OCI-LY1 (cell line): ENCODE results near the gene CAMTA1.

Experiments
- H2AFZ ChIP-seq: fragments of 200-600 bp; sonication (generic), shearing (Covaris generic); 2 replicates; pipeline ENCODE4 v1.6.0; 2014; ENCODE audit warnings: antibody characterized with exemption, mild to moderate bottlenecking, low read length
- H3F3A ChIP-seq: fragments of 200-600 bp; sonication (generic), shearing (Covaris generic); 2 replicates; pipeline ENCODE4 v1.6.0; 2014; ENCODE audit warnings: mild to moderate bottlenecking, antibody characterized with exemption, low read length, moderate library complexity; ENCODE audit not compliant: insufficient read depth
- H3K27ac ChIP-seq: fragments of 200-600 bp; sonication (generic); 2 replicates; pipeline ENCODE4 v1.5.1; 2014; ENCODE audit warnings: low read length, mixed run types, mild to moderate bottlenecking, low read depth; ENCODE audit not compliant: poor library complexity, severe bottlenecking
- H3K27me3 ChIP-seq: fragments of 200-600 bp; sonication (generic); 2 replicates; pipeline ENCODE4 v1.6.0; 2014; ENCODE audit warnings: antibody characterized with exemption, mild to moderate bottlenecking, low read length, moderate library complexity; ENCODE audit not compliant: insufficient read depth
- H3K36me3 ChIP-seq: fragments of 200-600 bp; sonication (generic); 2 replicates; pipeline ENCODE4 v1.6.1; 2014; ENCODE audit warnings: mild to moderate bottlenecking, antibody characterized with exemption, low read length, moderate library complexity, mixed read lengths; ENCODE audit not compliant: insufficient read depth
- H3K4me1 ChIP-seq: fragments of 200-600 bp; sonication (generic); 2 replicates; pipeline ENCODE4 v1.5.1; 2014; ENCODE audit warnings: mild to moderate bottlenecking, low read length, moderate library complexity; ENCODE audit not compliant: insufficient read depth, severe bottlenecking
- H3K4me2 ChIP-seq: fragments of 200-600 bp; sonication (generic), shearing (Covaris generic); 2 replicates; pipeline ENCODE4 v1.6.1; 2014; ENCODE audit warnings: low read length
- H3K4me3 ChIP-seq: fragments of 200-600 bp; sonication (generic); 2 replicates; pipeline ENCODE4 v1.5.1; 2014; ENCODE audit warnings: low read length, low read depth, mild to moderate bottlenecking, mixed read lengths; ENCODE audit not compliant: poor library complexity, severe bottlenecking
- H3K79me2 ChIP-seq: fragments of 200-600 bp; shearing (Covaris generic); 2 replicates; pipeline ENCODE4 v1.6.1; 2016; ENCODE audit warnings: mixed run types, low read length, mixed read lengths; ENCODE audit not compliant: insufficient read depth
- H3K9ac ChIP-seq: fragments of 200-600 bp; sonication (generic), shearing (Covaris generic); 2 replicates; pipeline ENCODE4 v1.6.1; 2014; ENCODE audit warnings: mild to moderate bottlenecking, low read length, mixed read lengths
- H3K9me2 ChIP-seq: fragments of 200-600 bp; sonication (generic), shearing (Covaris generic); 2 replicates; pipeline ENCODE4 v1.6.1; 2014; ENCODE audit warnings: low read depth, mild to moderate bottlenecking, low read length, mixed read lengths
- H3K9me3 ChIP-seq: fragments of 200-600 bp; shearing (Covaris generic); 2 replicates; pipeline ENCODE4 v1.6.1; 2014; ENCODE audit warnings: low read length, mixed read lengths
- H4K20me1 ChIP-seq: fragments of 200-600 bp; sonication (generic), shearing (Covaris generic); 2 replicates; pipeline ENCODE4 v1.6.0; 2016; ENCODE audit warnings: mild to moderate bottlenecking, low read length; ENCODE audit not compliant: insufficient read depth
- EZH2 ChIP-seq: fragments of 200-600 bp; sonication (generic), shearing (Covaris generic); IDR thresholded peaks from 2 replicates; pipeline ENCODE4 v1.8.0; 2017; ENCODE audit warnings: borderline replicate concordance, mixed run types, mild to moderate bottlenecking, antibody characterized with exemption, low read length, moderate library complexity, mixed read lengths
- TF ChIP-seq, protein P1 (sequence below): fragments of 200-600 bp; sonication (generic), shearing (Covaris generic); IDR thresholded peaks from 2 replicates; pipeline ENCODE4 v1.5.1; 2017; ENCODE audit warnings: mild to moderate bottlenecking, antibody characterized with exemption, low read length, moderate library complexity, mixed read lengths

Gene CAMTA1

DNA sequence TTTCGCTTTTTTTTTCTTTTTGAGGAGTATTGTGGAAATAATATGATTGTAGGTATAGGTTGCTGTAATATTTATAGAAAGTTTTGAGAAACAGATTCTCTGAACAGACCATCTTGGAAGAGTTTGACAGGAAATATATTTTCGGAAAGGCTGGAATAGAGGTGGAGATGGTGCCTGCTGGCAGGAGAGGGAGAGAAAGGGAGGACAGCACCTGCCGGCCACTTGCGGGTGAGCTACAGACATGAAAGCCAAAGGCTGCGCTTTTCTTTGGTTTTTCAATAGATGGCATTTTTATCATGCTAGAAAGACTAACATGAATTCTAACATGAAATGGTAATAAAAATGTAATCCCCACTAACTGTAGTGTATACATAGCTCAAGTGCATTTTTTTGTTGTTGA, 82.1 kb downstream of the CAMTA1 start:
- no peaks in the 10 kb centered on the region for H3K27me3 ChIP-seq
- H3K36me3 ChIP-seq, result no peaks in the 10 kb centered on the region
- no peaks in the 10 kb centered on the region for H3F3A ChIP-seq
- peaks cover 11% of the 10 kb centered on the region for H3K4me1 ChIP-seq
- no peak overlapping the region for H3K4me3 ChIP-seq
- H3K9ac ChIP-seq, result no peak overlapping the region
- no peak for TF ChIP-seq EZH2
- TF ChIP-seq, protein P1, sequence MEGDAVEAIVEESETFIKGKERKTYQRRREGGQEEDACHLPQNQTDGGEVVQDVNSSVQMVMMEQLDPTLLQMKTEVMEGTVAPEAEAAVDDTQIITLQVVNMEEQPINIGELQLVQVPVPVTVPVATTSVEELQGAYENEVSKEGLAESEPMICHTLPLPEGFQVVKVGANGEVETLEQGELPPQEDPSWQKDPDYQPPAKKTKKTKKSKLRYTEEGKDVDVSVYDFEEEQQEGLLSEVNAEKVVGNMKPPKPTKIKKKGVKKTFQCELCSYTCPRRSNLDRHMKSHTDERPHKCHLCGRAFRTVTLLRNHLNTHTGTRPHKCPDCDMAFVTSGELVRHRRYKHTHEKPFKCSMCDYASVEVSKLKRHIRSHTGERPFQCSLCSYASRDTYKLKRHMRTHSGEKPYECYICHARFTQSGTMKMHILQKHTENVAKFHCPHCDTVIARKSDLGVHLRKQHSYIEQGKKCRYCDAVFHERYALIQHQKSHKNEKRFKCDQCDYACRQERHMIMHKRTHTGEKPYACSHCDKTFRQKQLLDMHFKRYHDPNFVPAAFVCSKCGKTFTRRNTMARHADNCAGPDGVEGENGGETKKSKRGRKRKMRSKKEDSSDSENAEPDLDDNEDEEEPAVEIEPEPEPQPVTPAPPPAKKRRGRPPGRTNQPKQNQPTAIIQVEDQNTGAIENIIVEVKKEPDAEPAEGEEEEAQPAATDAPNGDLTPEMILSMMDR, result no peak
- H3K79me2 ChIP-seq, result 0 out of 2 replicates have a peak, but pooled peaks cover 9% of the 10 kb centered on the region
- no peaks in the 10 kb centered on the region for H3K9me3 ChIP-seq
- no peak overlapping the region for H3K4me2 ChIP-seq
- no peaks in the 10 kb centered on the region for H3K9me2 ChIP-seq
- H3K27ac ChIP-seq, result no peak overlapping the region
- H2AFZ ChIP-seq, result no peak overlapping the region
- no peaks in the 10 kb centered on the region for H4K20me1 ChIP-seq

DNA sequence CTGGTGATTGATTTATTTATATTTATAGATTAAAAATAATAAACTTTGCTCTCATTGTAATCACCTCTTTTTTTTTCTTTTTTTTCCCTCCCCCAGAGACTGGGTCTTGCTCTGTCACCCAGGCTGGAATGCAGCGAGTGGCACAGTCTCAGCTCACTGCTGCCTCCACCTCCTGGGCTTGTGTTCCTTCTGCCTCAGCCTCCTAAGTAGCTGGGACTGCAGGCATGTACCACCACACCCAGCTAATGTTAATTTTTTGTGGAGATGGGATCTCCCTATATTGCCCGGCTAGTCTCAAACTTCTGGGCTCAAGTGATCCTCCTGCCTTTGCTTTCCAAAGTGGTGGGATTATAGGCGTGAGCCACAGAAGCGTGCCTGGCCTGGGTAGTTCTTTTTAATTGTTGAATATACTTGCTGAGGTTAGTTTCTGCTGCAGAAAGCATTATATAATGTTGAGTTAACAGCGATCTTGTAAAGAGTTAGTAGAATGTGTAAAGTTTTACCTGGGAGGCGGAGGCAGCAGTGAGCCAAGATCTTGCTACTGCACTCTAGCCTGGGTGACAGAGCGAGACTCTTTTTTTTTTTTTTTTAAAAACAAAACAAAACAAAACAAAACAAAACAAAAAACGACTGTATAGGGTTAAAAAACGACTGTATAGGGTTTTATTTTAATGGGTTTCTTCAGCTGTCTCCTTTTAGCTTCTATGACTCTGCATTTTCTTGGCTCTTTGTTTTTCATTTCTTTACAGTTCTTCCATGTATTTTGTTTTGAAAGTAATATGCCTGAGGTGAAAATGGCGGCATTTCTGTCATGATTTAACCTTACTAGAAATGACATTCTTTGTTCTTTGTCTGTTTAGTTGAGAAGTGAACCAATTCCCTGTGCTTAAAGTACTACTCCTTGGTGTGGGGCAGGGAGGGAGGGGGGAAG, 82.7 kb downstream of the CAMTA1 start:
- Histone ChIP-seq H3K9ac (no peak overlapping the region), H3K79me2 (0 out of 2 replicates have a peak, but pooled peaks cover 9% of the 10 kb centered on the region), H3K9me3 (no peaks in the 10 kb centered on the region), H4K20me1 (no peaks in the 10 kb centered on the region), H3K4me3 (no peak overlapping the region), H3K27ac (no peak overlapping the region), H3K27me3 (no peaks in the 10 kb centered on the region), H2AFZ (no peak overlapping the region), H3K4me1 (peaks cover 11% of the 10 kb centered on the region), H3K9me2 (no peaks in the 10 kb centered on the region), H3K4me2 (no peak overlapping the region), H3K36me3 (peaks cover 5% of the 10 kb centered on the region; the same call in 1 of the 2 replicates), H3F3A (no peaks in the 10 kb centered on the region)
- TF ChIP-seq, protein P1, result no peak
- TF ChIP-seq EZH2, result no peak

DNA sequence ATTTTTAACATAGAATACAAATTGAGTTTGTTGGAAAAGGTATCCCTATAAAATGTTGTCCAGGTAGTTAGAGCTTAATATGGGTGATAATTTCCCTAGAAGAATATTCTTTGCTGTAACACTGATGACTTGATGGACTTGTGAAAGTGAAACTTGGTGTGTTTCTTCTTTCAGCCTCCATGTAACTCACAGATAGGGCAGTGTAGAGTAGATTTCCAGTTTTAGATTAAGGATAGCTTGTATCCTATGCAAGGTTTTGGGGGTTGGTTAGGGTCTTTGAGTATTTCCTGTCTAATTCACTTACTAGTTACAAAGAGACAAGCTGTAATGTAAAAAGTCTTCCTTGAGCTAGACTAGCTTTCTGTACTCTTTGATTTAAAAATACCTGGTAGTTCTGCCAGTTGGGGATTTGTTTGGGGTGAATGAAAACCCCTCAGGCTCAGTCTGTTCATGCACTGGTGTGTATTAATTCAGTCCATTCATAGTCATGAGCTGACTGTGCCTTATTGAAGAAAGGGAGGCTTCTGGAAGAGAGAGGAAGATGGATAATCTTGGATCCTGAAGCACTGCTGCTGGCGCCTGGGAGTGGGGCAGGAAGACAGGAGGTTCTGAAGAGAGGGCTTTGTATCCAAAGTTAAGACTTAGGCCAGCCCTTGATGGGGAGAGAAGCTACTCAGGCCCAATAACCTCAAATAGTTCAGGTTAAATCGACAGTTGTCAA, 83.6 kb downstream of the CAMTA1 start:
- Histone ChIP-seq H3K27ac (no peak overlapping the region), H3K79me2 (0 out of 2 replicates have a peak, but pooled peaks cover 9% of the 10 kb centered on the region), H3K9me3 (no peaks in the 10 kb centered on the region), H3K9ac (no peak overlapping the region), H3F3A (no peaks in the 10 kb centered on the region), H3K4me1 (peaks cover 11% of the 10 kb centered on the region), H2AFZ (no peak overlapping the region), H3K27me3 (no peaks in the 10 kb centered on the region), H3K4me2 (no peak overlapping the region), H3K9me2 (no peaks in the 10 kb centered on the region), H3K36me3 (peaks cover 10% of the 10 kb centered on the region; the same call in 1 of the 2 replicates), H3K4me3 (no peak overlapping the region), H4K20me1 (no peaks in the 10 kb centered on the region)
- TF ChIP-seq, protein P1, result no peak
- TF ChIP-seq EZH2, result no peak
